Heart left ventricle (tissue), 16 donors: ENCODE results near the gene MAGEA9B. TPM values are rescaled to one million over a fixed set of nuclear protein-coding genes. Genes with fewer than 3 reads are reported as not detected.
A peak's percentile ranks its signal among the peaks of the same experiment; 100 is the strongest.

Source experiments
- ATAC-seq, 4 donors: fragments of 200-7000 bp; cut with Tn5 transposase; one replicate each; pipeline ENCODE4 v1.9.1; 2020 to 2022; ENCODE audit warnings: moderate library complexity in 4 of 4, mild to moderate bottlenecking in 3 of 4, moderate number of reproducible peaks in 1 of 4
- DNase-seq, 5 donors: peaks; one replicate each; pipeline ENCODE4 v3.0.0-alpha.2; 2020
- H3K27ac ChIP-seq, 12 donors: fragments of 200-600 bp; sonication (generic) in 4 of 12; one replicate each; pipeline versions ENCODE4 v1.5.0 to v1.8.0; 2016 to 2022; ENCODE audit warnings: mild to moderate bottlenecking in 2 of 12
- H3K27me3 ChIP-seq, 9 donors: fragments of 200-600 bp; sonication (generic) in 2 of 9; one replicate each; pipeline versions ENCODE4 v1.5.1 to v1.8.0; 2016 to 2022; ENCODE audit warnings: mild to moderate bottlenecking in 3 of 9
- H3K36me3 ChIP-seq, 9 donors: fragments of 200-600 bp; sonication (generic) in 2 of 9; one replicate each; pipeline versions ENCODE4 v1.5.0 to v1.8.0; 2018 to 2022; ENCODE audit warnings: mild to moderate bottlenecking in 2 of 9
- H3K4me1 ChIP-seq, 12 donors: fragments of 200-600 bp; sonication (generic) in 4 of 12; one replicate each; pipeline versions ENCODE4 v1.5.0 to v1.8.0; 2016 to 2022; ENCODE audit warnings: mild to moderate bottlenecking in 3 of 12
- H3K4me3 ChIP-seq, 12 donors: fragments of 200-600 bp; sonication (generic) in 4 of 12; one replicate each; pipeline versions ENCODE4 v1.5.0 to v1.8.0; 2017 to 2022; ENCODE audit warnings: mild to moderate bottlenecking in 9 of 12, moderate library complexity in 4 of 12
- H3K9me3 ChIP-seq, 12 donors: fragments of 200-600 bp; sonication (generic) in 4 of 12; one replicate each; pipeline versions ENCODE4 v1.5.0 to v1.8.0; 2016 to 2022; ENCODE audit warnings: mild to moderate bottlenecking in 1 of 12
- POLR2A ChIP-seq, 2 donors: fragments of 450-650 bp; IDR thresholded peaks; one replicate each; pipeline ENCODE4 v1.6.1; 2017; ENCODE audit warnings: antibody characterized with exemption in 2 of 2, mild to moderate bottlenecking in 2 of 2, moderate library complexity in 2 of 2
- WGBS, 4 donors: extraction: QIAGEN DNeasy Blood & Tissue Kit in 2 of 4; methylation state at CpG; one replicate each; pipeline versions ENCODE4 v1.1.5 to v1.1.7; 2013 to 2018; 5-methylcytosine and 5-hydroxymethylcytosine counted together
- intact Hi-C, 10 donors: fragments of 100-400 bp; cut with DNase I; formaldehyde crosslinking; loops; one replicate each; pipeline versions ENCODE4 v1.11.1 to v1.14.2; 2022
- polyA plus RNA-seq, 2 donors: library from polyadenylated mRNA; stranded (reverse); fragments of 200-250 nt; gene quantifications; one replicate each; pipeline ENCODE4 v1.2.3, GENCODE V29; 2013
- total RNA-seq, 9 donors: library from RNA; depleted of rRNA in 2 of 9; stranded (reverse); fragments of >200 nt in 2 of 9; fragmentation: NEBNext Ultra II Directional in 3 of 9; extraction: Animal tissue kit (Norgen Biotek cat#: 25700) in 3 of 9; gene quantifications; one replicate each; pipeline versions ENCODE4 v1.1.0 to v1.2.4, GENCODE V29; 2016 to 2023
- TF ChIP-seq, protein P1 (sequence below), 12 donors: fragments of 200-600 bp; sonication (generic) in 4 of 12; IDR thresholded peaks; one replicate each; pipeline versions ENCODE4 v1.5.0 to v1.8.0; 2018 to 2022; ENCODE audit warnings: antibody characterized with exemption in 12 of 12, mild to moderate bottlenecking in 5 of 12
- donor health status: ischemic (EF 13 %, LVEDD 7.1; RV severe dilation, severe dysfunction).
- donor health status: healthy with polysubstance abuse.
- donor health status: DM: no; HTN: yes; CAD: no.
- donor health status: DM: no; HTN: no; CAD: no.
- donor health status: ischemic (EF 25% LVEDD 6.9; RV normal size, moderate dysfunction).
- donor health status: ischemic (EF 25% LVEDD 5.7; RV mildly dilated, moderate dysfunction).
- donor health status: healthy.
- donor health status: DM: yes; HTN: yes; CAD: no.
- donor health status: ischemic (EF 35%, LVEDD 5.7; RV mildly dilated, moderate dysfunction).
- donor health status: nonischemic (EF 11% LVEDD 7.7; RV severe dilation, severe dysfunction).
- donor health status: DM: yes; HTN: yes; CAD: no.
- donor health status: PGD.
- donor health status: ischemic (EF 29% LVEDD 5.4; RV normal size, mild dysfunction).
- donor health status: nonischemic (EF 23%, LVEDD 6.1; RV moderate dilation, normal function).

The MAGEA9B gene
- total and polyA plus RNA-seq, 11 donors, result not detected

DNA sequence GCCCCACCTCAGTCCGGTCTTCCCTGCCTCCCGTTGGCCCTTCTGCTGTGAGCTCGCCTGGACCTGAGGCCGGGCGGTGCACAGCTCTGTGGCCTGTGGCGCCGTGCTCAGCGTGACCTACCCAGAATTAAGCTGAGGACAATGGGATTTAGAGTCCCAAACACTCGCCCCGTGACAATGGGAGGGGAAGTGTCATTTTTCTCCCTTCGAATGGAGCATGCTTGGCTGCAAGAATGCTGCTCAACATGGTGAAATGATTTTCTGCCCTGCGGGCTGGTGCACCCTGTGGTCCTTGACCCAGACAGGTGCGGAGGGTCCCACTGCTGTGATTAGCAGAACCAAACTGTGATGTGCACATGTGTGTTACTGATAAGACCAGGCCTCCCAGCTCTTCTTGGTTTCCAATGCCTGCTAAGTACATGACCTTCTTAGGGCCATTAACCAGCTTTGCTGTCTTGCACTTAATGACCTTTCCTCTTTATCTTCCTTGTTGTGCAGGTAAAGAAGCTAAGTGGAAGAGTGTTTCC lies 45.7 kb downstream of the MAGEA9B start:
- Histone ChIP-seq H3K27me3 (no peaks in the 10 kb centered on the region), H3K4me1 (peaks cover 0 to 10% (median 5%) of the 10 kb centered on the region in 12 donors), H3K36me3 (no peaks in the 10 kb centered on the region), H3K4me3 (peak overlapping the region; percentile 45 to 90 (median 69)), H3K9me3 (no peaks in the 10 kb centered on the region), H3K27ac (peak overlapping the region; percentile 68 to 96 (median 91))
- WGBS, 4 donors, result 7 to 57% (median 24%) methylated on average over 6 to 13 of the region's 13 CpGs
- intact Hi-C loops, result loop anchor here in 1 of 10 donors (10.0 kb wide), 1 partner anchor 373 kb away; no protein-coding TSS in a partner anchor
- ATAC-seq (no peak), DNase-seq (no peak)
- TF ChIP-seq, protein P1, sequence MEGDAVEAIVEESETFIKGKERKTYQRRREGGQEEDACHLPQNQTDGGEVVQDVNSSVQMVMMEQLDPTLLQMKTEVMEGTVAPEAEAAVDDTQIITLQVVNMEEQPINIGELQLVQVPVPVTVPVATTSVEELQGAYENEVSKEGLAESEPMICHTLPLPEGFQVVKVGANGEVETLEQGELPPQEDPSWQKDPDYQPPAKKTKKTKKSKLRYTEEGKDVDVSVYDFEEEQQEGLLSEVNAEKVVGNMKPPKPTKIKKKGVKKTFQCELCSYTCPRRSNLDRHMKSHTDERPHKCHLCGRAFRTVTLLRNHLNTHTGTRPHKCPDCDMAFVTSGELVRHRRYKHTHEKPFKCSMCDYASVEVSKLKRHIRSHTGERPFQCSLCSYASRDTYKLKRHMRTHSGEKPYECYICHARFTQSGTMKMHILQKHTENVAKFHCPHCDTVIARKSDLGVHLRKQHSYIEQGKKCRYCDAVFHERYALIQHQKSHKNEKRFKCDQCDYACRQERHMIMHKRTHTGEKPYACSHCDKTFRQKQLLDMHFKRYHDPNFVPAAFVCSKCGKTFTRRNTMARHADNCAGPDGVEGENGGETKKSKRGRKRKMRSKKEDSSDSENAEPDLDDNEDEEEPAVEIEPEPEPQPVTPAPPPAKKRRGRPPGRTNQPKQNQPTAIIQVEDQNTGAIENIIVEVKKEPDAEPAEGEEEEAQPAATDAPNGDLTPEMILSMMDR (IDR thresholded peaks at IDR 0.05), result no peak
- TF ChIP-seq POLR2A (IDR thresholded peaks at IDR 0.05), result no peak

DNA sequence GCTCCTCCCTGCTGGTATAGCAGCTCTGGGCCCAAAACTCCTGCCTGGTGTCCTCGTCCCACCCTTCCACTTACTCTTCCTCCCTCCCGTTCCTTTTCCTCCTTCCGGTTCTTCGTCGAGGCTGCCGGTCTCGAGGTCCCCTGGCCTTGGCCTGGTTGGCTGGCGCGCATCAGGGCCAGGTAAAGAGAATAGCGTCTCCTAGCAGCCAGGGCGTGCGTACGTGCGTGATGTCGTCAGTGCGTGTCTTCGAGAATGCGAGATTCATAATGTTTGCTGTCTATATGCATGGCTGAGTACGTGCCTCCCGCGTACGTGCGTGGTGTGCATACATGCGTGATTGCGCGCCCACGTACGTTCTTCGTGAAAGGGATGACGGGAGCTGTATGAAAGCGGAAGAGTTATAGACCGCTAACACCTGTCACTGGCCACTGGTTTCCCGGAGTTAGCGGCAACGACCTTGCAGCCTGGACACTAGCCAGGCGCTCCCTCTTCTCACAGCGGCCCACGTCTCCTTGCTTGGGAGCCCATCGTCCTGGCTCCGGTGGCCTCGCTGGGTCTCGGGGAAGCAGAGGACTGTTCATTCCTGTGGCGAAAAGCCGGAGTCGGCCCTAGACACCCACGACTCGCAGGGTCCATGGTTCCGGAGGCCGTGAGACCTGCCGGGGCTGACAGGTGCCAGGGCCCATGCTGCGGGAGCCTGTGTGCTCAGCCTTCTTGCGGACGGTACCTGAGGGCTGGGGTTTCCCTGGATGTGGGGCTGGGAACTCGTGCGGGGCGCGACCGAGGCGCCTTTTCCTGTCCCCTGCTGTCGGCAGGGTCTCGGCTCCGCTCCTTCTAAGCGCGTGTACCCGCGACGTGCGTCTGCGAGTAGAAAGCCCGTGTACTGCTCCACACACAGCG lies 46.4 kb downstream of the MAGEA9B start, which contains the start of gene EOLA1:
Gene EOLA1, plus strand, starts transcription at position 392 of the 900 bp plus-strand sequence. CDS start 4,619 bp downstream, outside the sequence.
- WGBS, 4 donors, result 0 to 50% (median 24%) methylated on average over 44 to 71 of the region's 71 CpGs
- Histone ChIP-seq H3K36me3 (no peaks in the 10 kb centered on the region), H3K4me1 (peaks cover 0 to 10% (median 5%) of the 10 kb centered on the region in 12 donors), H3K9me3 (no peaks in the 10 kb centered on the region), H3K27ac (peak within 1 kb of the TSS; percentile 68 to 96 (median 91)), H3K4me3 (peak within 1 kb of the TSS; percentile 45 to 90 (median 69)), H3K27me3 (no peaks in the 10 kb centered on the region)
- TF ChIP-seq, protein P1 (IDR thresholded peaks at IDR 0.05), result no peak
- TF ChIP-seq POLR2A (IDR thresholded peaks at IDR 0.05), result no peak
- intact Hi-C loops, result loop anchor here in 1 of 10 donors (10.0 kb wide), 1 partner anchor 374 kb away; no protein-coding TSS in a partner anchor
- peak; percentile 79 to 92 (median 91) for DNase-seq
- peak; percentile 46 to 67 (median 57) for ATAC-seq

DNA sequence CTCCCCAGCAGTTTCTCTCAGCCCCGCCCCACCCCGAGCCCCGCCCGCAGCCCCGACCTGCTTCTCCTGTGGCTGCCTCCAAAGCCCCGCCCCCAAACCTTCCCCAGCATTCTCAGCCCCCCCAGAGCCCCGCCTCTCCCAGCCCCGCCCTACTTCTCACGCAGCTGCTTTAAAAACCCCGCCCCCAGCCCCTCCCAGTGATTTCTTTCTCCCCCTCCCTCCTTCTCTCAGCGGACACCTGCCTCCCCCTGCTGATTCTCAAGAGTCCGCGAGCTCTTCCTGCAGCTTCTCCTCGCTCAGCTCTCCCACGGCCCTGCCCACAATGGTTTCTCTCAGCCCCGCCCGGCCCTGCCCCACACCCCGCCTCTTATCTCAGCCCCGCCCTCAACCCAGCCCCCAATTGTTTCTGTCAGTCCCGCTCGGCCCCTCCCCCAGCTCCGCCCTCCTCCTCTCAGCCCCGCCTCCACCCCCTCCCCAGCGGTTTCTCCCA lies 47.1 kb downstream of the MAGEA9B start:
- peak overlapping the region; percentile 68 to 96 (median 91) for H3K27ac ChIP-seq
- TF ChIP-seq, protein P1 (IDR thresholded peaks at IDR 0.05), result no peak
- no peak for TF ChIP-seq POLR2A (IDR thresholded peaks at IDR 0.05)
- peak; percentile 93 to 96 (median 93) for DNase-seq
- no peaks in the 10 kb centered on the region for H3K27me3 ChIP-seq
- intact Hi-C loops, result loop anchor here in 1 of 10 donors (10.0 kb wide), 1 partner anchor 375 kb away; no protein-coding TSS in a partner anchor
- H3K4me1 ChIP-seq, result peaks cover 0 to 10% (median 5%) of the 10 kb centered on the region in 12 donors
- no peaks in the 10 kb centered on the region for H3K36me3 ChIP-seq
- H3K9me3 ChIP-seq, result no peaks in the 10 kb centered on the region
- WGBS, 4 donors, result 2 to 50% (median 26%) methylated on average over 17 to 23 of the region's 24 CpGs
- peak overlapping the region in 11 of 12 donors; percentile 56 to 90 (median 69) for H3K4me3 ChIP-seq
- ATAC-seq, result peak; percentile 78 to 84 (median 80)
